ENCODE results near the gene SMG6. TPM values are rescaled to one million over a fixed set of nuclear protein-coding genes. Genes with fewer than 3 reads are reported as not detected.

Gene SMG6
- total RNA-seq, 1 donor from 2014 or later: 9.2 TPM

DNA sequence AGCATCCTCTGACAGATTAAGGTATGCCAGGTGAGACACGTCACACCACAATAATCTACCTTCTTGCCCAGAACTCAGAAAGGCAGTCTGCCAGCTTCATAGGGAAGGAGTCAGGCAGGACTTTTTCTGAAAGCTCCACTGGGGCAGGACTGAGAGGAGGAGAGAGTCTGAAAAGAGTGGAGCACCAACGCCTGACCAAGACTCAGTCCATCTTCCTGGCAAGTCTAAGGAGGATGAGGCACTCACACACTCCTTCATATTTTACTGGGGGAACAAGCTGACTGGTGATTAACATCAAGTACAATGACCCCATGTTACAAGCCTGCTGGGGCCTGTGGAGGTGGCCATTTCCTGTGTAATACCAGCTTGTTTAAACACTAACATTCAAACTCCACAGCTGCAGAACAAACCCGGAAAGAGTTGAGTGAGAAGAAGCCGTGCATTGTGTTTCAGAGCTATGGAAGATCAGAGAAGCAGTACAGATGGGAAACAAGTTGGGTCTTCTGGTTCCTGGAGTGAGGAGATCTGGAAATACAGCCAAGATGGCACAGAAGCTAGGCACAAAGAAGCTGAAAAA is 126.3 kb downstream of the SMG6 start:
- Histone ChIP-seq H3K4me3 (ENCODE audit: low read depth, low read length) (no peak overlapping the region), H3K27me3 (ENCODE audit: control insufficient read depth, insufficient read depth, low read length) (no peaks in the 10 kb centered on the region), H3K36me3 (ENCODE audit: control insufficient read depth, insufficient read depth, low read length) (no peaks in the 10 kb centered on the region)
- FAIRE-seq (peak; percentile 81), DNase-seq (ENCODE audit: low read depth) (peak; percentile 90)
- TF ChIP-seq, protein P1, sequence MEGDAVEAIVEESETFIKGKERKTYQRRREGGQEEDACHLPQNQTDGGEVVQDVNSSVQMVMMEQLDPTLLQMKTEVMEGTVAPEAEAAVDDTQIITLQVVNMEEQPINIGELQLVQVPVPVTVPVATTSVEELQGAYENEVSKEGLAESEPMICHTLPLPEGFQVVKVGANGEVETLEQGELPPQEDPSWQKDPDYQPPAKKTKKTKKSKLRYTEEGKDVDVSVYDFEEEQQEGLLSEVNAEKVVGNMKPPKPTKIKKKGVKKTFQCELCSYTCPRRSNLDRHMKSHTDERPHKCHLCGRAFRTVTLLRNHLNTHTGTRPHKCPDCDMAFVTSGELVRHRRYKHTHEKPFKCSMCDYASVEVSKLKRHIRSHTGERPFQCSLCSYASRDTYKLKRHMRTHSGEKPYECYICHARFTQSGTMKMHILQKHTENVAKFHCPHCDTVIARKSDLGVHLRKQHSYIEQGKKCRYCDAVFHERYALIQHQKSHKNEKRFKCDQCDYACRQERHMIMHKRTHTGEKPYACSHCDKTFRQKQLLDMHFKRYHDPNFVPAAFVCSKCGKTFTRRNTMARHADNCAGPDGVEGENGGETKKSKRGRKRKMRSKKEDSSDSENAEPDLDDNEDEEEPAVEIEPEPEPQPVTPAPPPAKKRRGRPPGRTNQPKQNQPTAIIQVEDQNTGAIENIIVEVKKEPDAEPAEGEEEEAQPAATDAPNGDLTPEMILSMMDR (IDR thresholded peaks at IDR 0.05; ENCODE audit: insufficient read depth, low read length, severe bottlenecking): no peak

DNA sequence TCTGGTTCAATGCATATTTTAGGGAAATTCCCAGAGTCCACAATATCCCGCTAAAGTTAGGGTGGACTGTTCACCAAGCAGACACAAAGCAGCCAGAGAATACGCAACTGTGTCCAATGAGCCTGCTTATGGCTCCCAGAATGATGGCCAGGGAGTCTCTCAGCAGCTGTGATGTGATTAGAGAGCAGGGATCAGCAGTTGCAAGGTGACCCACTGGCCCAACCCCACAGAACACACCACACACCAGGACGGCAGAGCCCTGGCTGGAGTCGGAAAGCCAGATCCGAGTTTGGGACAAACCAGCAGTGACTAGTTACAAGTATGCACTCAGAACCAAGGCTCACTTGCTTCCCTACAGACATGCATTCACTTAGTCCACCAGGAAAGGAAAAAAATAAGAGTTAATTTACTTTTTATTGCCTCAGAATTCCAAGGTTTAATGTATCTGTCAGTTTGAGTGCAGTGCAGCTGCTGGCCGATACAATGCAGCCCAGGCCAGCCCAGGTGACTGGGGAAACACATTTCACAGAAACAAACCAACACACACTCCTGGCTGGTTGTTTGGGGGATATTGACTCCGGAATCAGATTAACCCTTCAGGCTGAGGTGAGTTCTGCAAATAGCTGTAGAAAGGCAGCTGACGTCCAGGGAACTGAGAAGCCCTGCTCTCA is 127.0 kb downstream of the SMG6 start:
- DNase-seq (ENCODE audit: low read depth): no peak
- TF ChIP-seq, protein P1 (IDR thresholded peaks at IDR 0.05; ENCODE audit: insufficient read depth, low read length, severe bottlenecking): no peak
- no peak for FAIRE-seq
- H3K27me3 ChIP-seq (ENCODE audit: control insufficient read depth, insufficient read depth, low read length): no peaks in the 10 kb centered on the region
- no peak overlapping the region for H3K4me3 ChIP-seq (ENCODE audit: low read depth, low read length)
- H3K36me3 ChIP-seq (ENCODE audit: control insufficient read depth, insufficient read depth, low read length): no peaks in the 10 kb centered on the region

DNA sequence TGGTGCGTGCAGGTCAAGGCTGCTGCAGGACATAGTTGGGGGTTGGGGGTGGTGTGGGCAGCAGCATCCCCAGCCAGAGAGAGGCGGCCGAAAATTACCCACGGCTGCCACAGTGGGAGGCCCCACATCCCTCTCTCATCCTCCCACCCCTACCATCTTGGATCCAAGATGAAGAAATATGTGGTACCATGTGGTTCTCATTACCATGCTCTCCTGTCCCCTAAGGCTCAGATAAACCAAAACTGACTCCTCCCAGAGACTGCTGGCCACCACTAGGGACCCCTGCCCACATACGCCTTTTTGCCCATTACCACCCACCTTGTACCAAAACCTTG is 128.3 kb downstream of the SMG6 start:
- FAIRE-seq (no peak), DNase-seq (ENCODE audit: low read depth) (no peak)
- TF ChIP-seq, protein P1 (IDR thresholded peaks at IDR 0.05; ENCODE audit: insufficient read depth, low read length, severe bottlenecking): no peak
- H3K27me3 ChIP-seq (ENCODE audit: control insufficient read depth, insufficient read depth, low read length): no peaks in the 10 kb centered on the region
- H3K4me3 ChIP-seq (ENCODE audit: low read depth, low read length): no peak overlapping the region
- H3K36me3 ChIP-seq (ENCODE audit: control insufficient read depth, insufficient read depth, low read length): no peaks in the 10 kb centered on the region

DNA sequence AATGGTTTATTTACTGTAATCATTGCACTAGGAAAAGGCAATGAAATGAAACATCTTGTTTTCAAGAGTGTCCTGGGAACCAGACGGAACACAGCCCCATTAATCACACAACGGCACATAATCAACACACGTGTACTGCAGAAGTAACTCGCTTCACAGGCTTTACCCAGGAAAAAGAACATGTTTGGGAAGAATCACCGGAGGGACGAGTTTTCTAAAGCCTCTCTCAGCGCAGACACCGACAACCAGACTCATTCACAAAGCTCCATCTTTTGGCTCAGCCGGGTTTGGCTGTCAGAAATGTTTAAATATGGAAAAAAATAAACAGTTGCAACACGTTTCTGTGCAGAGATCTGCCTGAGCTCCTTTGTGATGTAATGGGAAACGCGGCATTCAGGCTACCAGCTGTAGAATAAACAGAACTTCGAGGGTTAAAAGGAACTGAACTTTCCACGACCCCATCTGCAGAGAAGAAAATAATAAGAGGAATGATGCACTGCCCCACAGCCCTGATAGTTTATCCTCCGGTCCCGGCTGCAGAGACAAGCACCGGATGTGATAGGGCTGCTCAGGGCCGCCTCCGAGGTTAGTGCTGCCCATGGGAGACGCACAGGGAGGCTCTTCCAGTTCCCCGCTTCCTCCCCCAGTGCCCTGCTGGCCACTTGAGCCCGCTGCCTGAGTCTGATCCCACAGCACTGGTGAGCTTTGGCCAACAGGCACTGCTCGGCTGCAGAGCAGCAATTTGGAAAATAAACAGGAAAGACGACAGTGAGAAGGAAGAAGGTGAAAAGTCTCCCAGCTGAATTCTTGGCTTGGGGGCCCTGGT is 128.9 kb downstream of the SMG6 start:
- Histone ChIP-seq H3K27me3 (ENCODE audit: control insufficient read depth, insufficient read depth, low read length) (no peaks in the 10 kb centered on the region), H3K4me3 (ENCODE audit: low read depth, low read length) (no peak overlapping the region), H3K36me3 (ENCODE audit: control insufficient read depth, insufficient read depth, low read length) (peaks cover 4% of the 10 kb centered on the region)
- DNase-seq (ENCODE audit: low read depth) (peak; percentile 65), FAIRE-seq (no peak)
- TF ChIP-seq, protein P1 (IDR thresholded peaks at IDR 0.05; ENCODE audit: insufficient read depth, low read length, severe bottlenecking): no peak

DNA sequence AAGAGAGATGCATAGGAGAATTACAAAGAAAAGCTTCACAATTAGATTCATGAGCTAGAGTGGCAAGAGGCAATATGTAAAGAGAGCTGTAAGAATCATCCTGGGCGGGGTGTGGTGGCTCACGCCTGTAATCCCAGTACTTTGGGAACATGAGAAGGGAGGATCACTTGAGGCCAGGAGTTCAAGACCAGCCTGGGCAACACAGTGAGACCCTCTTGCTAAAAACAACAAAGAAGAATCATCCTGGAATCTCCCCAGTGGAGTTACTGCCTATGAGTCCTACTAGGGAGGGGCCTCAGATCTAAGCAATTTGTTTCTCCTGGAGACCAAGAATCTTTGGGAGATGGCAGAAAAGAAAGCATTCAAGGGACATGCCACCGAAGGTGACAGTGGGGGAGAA is 129.6 kb downstream of the SMG6 start:
- no peak for FAIRE-seq
- Histone ChIP-seq H3K36me3 (ENCODE audit: control insufficient read depth, insufficient read depth, low read length) (peaks cover 6% of the 10 kb centered on the region), H3K27me3 (ENCODE audit: control insufficient read depth, insufficient read depth, low read length) (no peaks in the 10 kb centered on the region), H3K4me3 (ENCODE audit: low read depth, low read length) (no peak overlapping the region)
- peak; percentile 54 for DNase-seq (ENCODE audit: low read depth)
- TF ChIP-seq, protein P1 (IDR thresholded peaks at IDR 0.05; ENCODE audit: insufficient read depth, low read length, severe bottlenecking): no peak

Data from bronchial epithelial cell (primary cell).